K562 (cell line): ENCODE measurements around the gene VIPR2. TPM values are rescaled to one million over a fixed set of nuclear protein-coding genes. Genes with fewer than 3 reads are reported as not detected.
A peak's percentile ranks its signal among the peaks of the same experiment; 100 is the strongest.

Experiments used
- ATAC-seq: fragments of 200-7000 bp; cut with Tn5 transposase; 3 replicates; pipeline ENCODE4 v1.9.1; 2020; ENCODE audit warnings: moderate library complexity
- BruUV-seq: library from RNA; stranded (reverse); fragments of 400-500 nt; replicated peaks from 2 replicates; lab custom pipeline; 2021; lab: Mats Ljungman, UMichigan
- CTCF ChIA-PET: fragments of 300-600 bp; formaldehyde crosslinking; extraction: SDS; loops from one replicate; lab custom pipeline; 2021; ENCODE audit warnings: low intra/inter-chr PET ratio; lab: Yijun Ruan, JAX
- POLR2A ChIA-PET: fragments of 300-600, 350-650 bp; sonication (Branson Sonifier 250); formaldehyde crosslinking; extraction: SDS; loops from one replicate; lab custom pipeline; 2021; ENCODE audit warnings: antibody characterized with exemption, inconsistent platforms; lab: Yijun Ruan, JAX
- DNase-seq, 4 experiments: peaks; one replicate each; pipeline versions ENCODE4 v3.0.0 to v3.0.0-alpha.2; 2011 to 2018; ENCODE audit warnings: low spot score in 3 of 4, mixed read lengths in 3 of 4; ENCODE audit errors: extremely low read depth in 1 of 4
- FAIRE-seq: peaks from 2 replicates; lab custom pipeline; 2011; peaks lifted over from hg19 to GRCh38; lab: Jason Lieb, UNC
- H2AFZ ChIP-seq: 2 replicates; pipeline ENCODE4 v1.6.0; 2011; ENCODE audit warnings: low read depth, low read length, control low read depth, inconsistent platforms
- H3K27ac ChIP-seq: fragments of 200-600 bp; 3 replicates; pipeline ENCODE4 v1.8.0; 2011; ENCODE audit warnings: low read depth, mild to moderate bottlenecking, control low read depth, inconsistent platforms, low read length, moderate library complexity, mixed read lengths; ENCODE audit errors: extremely low read depth
- H3K27me3 ChIP-seq, 2 experiments: fragments of 300-600 bp in 1 of 2; 2 replicates in 1 of 2; 3 replicates in 1 of 2; pipeline versions ENCODE4 v1.6.0 to v1.8.0; 2011; ENCODE audit warnings: inconsistent platforms in 2 of 2, low read length in 2 of 2, mild to moderate bottlenecking in 1 of 2, mixed read lengths in 1 of 2, moderate library complexity in 1 of 2; ENCODE audit not compliant: control insufficient read depth in 2 of 2, insufficient read depth in 2 of 2
- H3K36me3 ChIP-seq: fragments of 300-600 bp; 3 replicates; pipeline ENCODE4 v1.8.0; 2011; ENCODE audit warnings: mild to moderate bottlenecking, low read length, inconsistent platforms; ENCODE audit not compliant: control insufficient read depth, insufficient read depth
- H3K4me1 ChIP-seq, 2 experiments: fragments of 200-600 bp in 1 of 2; replicated peaks in 1 of 2; 2 replicates in 1 of 2; 3 replicates in 1 of 2; pipeline versions ENCODE4 v1.5.1 to v1.8.0; 2011; ENCODE audit warnings: inconsistent platforms in 2 of 2, low read length in 2 of 2, mild to moderate bottlenecking in 1 of 2, mixed read lengths in 1 of 2, moderate library complexity in 1 of 2; ENCODE audit not compliant: control insufficient read depth in 2 of 2, insufficient read depth in 2 of 2
- H3K4me2 ChIP-seq: 2 replicates; pipeline ENCODE4 v1.6.1; 2011; ENCODE audit warnings: low read length, control low read depth, inconsistent platforms, mixed read lengths; ENCODE audit not compliant: insufficient read depth
- H3K4me3 ChIP-seq: fragments of 200-600 bp; sonication (generic), shearing (Covaris generic); 2 replicates; pipeline ENCODE4 v1.5.1; 2016; ENCODE audit warnings: control low read depth, inconsistent platforms
- H3K79me2 ChIP-seq: fragments of 200-600 bp; 3 replicates; pipeline ENCODE4 v1.8.0; 2011; ENCODE audit warnings: low read length, inconsistent platforms; ENCODE audit not compliant: control insufficient read depth, insufficient read depth
- H3K9ac ChIP-seq, 2 experiments: 2 replicates each; pipeline versions ENCODE4 v1.6.0 to v1.6.1; 2011; ENCODE audit warnings: low read depth in 2 of 2, low read length in 2 of 2, control low read depth in 1 of 2, inconsistent platforms in 1 of 2, mild to moderate bottlenecking in 1 of 2, mixed read lengths in 1 of 2; ENCODE audit not compliant: insufficient read depth in 1 of 2
- H3K9me1 ChIP-seq: one replicate; pipeline ENCODE4 v1.6.0; 2011; ENCODE audit warnings: inconsistent platforms, mild to moderate bottlenecking, low read length, moderate library complexity; ENCODE audit not compliant: control insufficient read depth, insufficient read depth
- H3K9me3 ChIP-seq: replicated peaks from 2 replicates; pipeline ENCODE4 v1.5.1; 2011; ENCODE audit warnings: low read depth, low read length, inconsistent platforms; ENCODE audit not compliant: control insufficient read depth, insufficient read depth
- H4K20me1 ChIP-seq: replicated peaks from 2 replicates; pipeline ENCODE4 v1.6.1; 2011; ENCODE audit warnings: low read length, inconsistent platforms, mixed read lengths; ENCODE audit not compliant: control insufficient read depth, insufficient read depth
- BMI1 ChIP-seq: fragments of 150-350 bp; IDR thresholded peaks from 2 replicates; pipeline ENCODE4 v1.6.1; 2014; ENCODE audit warnings: low read length
- CBX2 ChIP-seq: fragments of 200-600 bp; sonication (generic); IDR thresholded peaks from one replicate; pipeline ENCODE4 v1.6.1; 2012; ENCODE audit warnings: mild to moderate bottlenecking, low read length, inconsistent platforms; ENCODE audit not compliant: insufficient read depth, poor library complexity, severe bottlenecking
- CCAR2 ChIP-seq: fragments of 200-400 bp; formaldehyde crosslinking; IDR thresholded peaks from 2 replicates; pipeline ENCODE4 v1.6.1; 2017; ENCODE audit warnings: mild to moderate bottlenecking, low read depth, low read length
- CLOCK ChIP-seq: fragments of 250-450 bp; sonication (Bioruptor Pico); IDR thresholded peaks from 2 replicates; pipeline ENCODE4 v1.4.0; 2020; ENCODE audit warnings: mild to moderate bottlenecking, moderate library complexity, borderline replicate concordance
- E2F5 ChIP-seq: sonication (generic); formaldehyde crosslinking; IDR thresholded peaks from 2 replicates; pipeline ENCODE4 v1.8.0; 2022; ENCODE audit warnings: mild to moderate bottlenecking, missing genetic modification reagents
- FUS ChIP-seq: fragments of 200-400 bp; formaldehyde crosslinking; optimal IDR thresholded peaks from 2 replicates; pipeline ENCODE3; 2017; ENCODE audit warnings: low read depth, low read length
- KAT2B ChIP-seq: IDR thresholded peaks from one replicate; pipeline ENCODE4 v1.6.1; 2012; ENCODE audit warnings: low read depth, mild to moderate bottlenecking, control low read depth, inconsistent platforms, low read length, moderate library complexity
- MCM2 ChIP-seq: fragments of 450-650 bp; IDR thresholded peaks from 2 replicates; pipeline ENCODE4 v1.6.1; 2017; ENCODE audit warnings: low read depth, mild to moderate bottlenecking
- MNT ChIP-seq, 2 experiments: fragments of 450-650 bp; conservative IDR thresholded peaks; 2 replicates each; pipeline ENCODE4 v1.6.1; 2017; ENCODE audit warnings: mild to moderate bottlenecking in 2 of 2, moderate library complexity in 2 of 2
- NR4A1 ChIP-seq, 2 experiments: fragments of 250-450 bp in 1 of 2; fragments of 450-650 bp in 1 of 2; sonication (Bioruptor Pico) in 1 of 2; IDR thresholded peaks; 2 replicates each; pipeline versions ENCODE4 v1.4.0 to v1.6.1; 2016 to 2020; ENCODE audit warnings: mild to moderate bottlenecking in 2 of 2, missing compliant biosample characterization in 1 of 2, missing genetic modification characterization in 1 of 2, moderate library complexity in 1 of 2
- OTX1 ChIP-seq: fragments of 450-650 bp; formaldehyde crosslinking; IDR thresholded peaks from 2 replicates; pipeline ENCODE4 v1.4.0; 2022; ENCODE audit warnings: mild to moderate bottlenecking
- POLR3G ChIP-seq: IDR thresholded peaks from 2 replicates; pipeline ENCODE4 v1.6.1; 2011; ENCODE audit not compliant: insufficient read length, insufficient replicate concordance; ENCODE audit errors: extremely low read depth
- ZKSCAN8 ChIP-seq: fragments of 200-800 bp; sonication (Bioruptor generic); IDR thresholded peaks from 2 replicates; pipeline ENCODE4 v1.6.1; 2016; ENCODE audit warnings: missing genetic modification characterization, missing compliant biosample characterization
- ZNF121 ChIP-seq: sonication (generic); formaldehyde crosslinking; conservative IDR thresholded peaks from 2 replicates; pipeline ENCODE4 v1.8.0; 2022; ENCODE audit warnings: missing genetic modification reagents
- ZNF561 ChIP-seq: fragments of 450-650 bp; formaldehyde crosslinking; conservative IDR thresholded peaks from 2 replicates; pipeline ENCODE4 v1.4.0; 2020; ENCODE audit warnings: mild to moderate bottlenecking, moderate library complexity
- ZNF584 ChIP-seq: fragments of 200-800 bp; sonication (Bioruptor generic); IDR thresholded peaks from 2 replicates; pipeline ENCODE4 v1.6.1; 2016; ENCODE audit warnings: low read depth, mild to moderate bottlenecking, missing genetic modification characterization, missing compliant biosample characterization
- whole genome bisulfite sequencing: fragments of 100-300 bp; shearing (Covaris generic); methylation state at CpG from one replicate; pipeline ENCODE4 v1.1.6; 2016; ENCODE audit warnings: low coverage, mixed read lengths; ENCODE audit not compliant: insufficient coverage; ENCODE audit errors: missing lambda C conversion rate; 5-methylcytosine and 5-hydroxymethylcytosine counted together
- in situ Hi-C: fragments of 300-500 bp; cut with MboI; formaldehyde crosslinking; loops from 4 replicates; pipeline ENCODE4 v1.15.0; 2018; ENCODE audit warnings: inconsistent platforms, mixed read lengths
- intact Hi-C: fragments of 100-400 bp; cut with micrococcal nuclease; formaldehyde crosslinking; loops from 2 replicates; pipeline ENCODE4 v1.14.2; 2022
- polyA plus RNA-seq, 8 experiments: library from polyadenylated mRNA; depleted of rRNA in 4 of 8; stranded (reverse) in 5 of 8; unstranded in 3 of 8; fragments of >200 nt; fragmentation: Nextera tagmentation in 2 of 8; fragmentation: Illumina TruSeq in 1 of 8; extraction: Ambion mirVana in 2 of 8; extraction: Trizol in 1 of 8; gene quantifications; 2 replicates each; pipeline versions ENCODE4 v1.2.1 to v1.2.3, GENCODE V29; 2011 to 2014; ENCODE audit warnings: inconsistent platforms in 1 of 8, missing spikeins in 1 of 8
- total RNA-seq, 7 experiments: library from RNA; depleted of rRNA in 6 of 7; stranded (reverse); fragments of >200 nt in 6 of 7; fragmentation: Illumina TruSeq in 2 of 7; extraction: Trizol in 2 of 7; gene quantifications; 2 replicates each; pipeline versions ENCODE4 v1.2.1 to v1.2.3, GENCODE V29; 2011 to 2021; ENCODE audit warnings: low replicate concordance in 1 of 7

VIPR2 gene
- total and polyA plus RNA-seq, 9 of the 15 experiments (the other 6 are each of a cell fraction or from before 2014, with no cell fraction given) = 0.04 TPM; not detected in 8

- TF ChIP-seq ZNF121 (CRISPR knock-in tag) = no peak
- no peak for TF ChIP-seq FUS
- no peak for TF ChIP-seq OTX1 (CRISPR knock-in tag)
- TF ChIP-seq CLOCK (CRISPR knock-in tag) = no peak
- TF ChIP-seq BMI1 = no peak
- TF ChIP-seq KAT2B = no peak
These were observed 126.9 kb downstream of the VIPR2 start (continued) for GRCh38 chr7:159017741-159018140.

GRCh38 chr7:159017210-159017609, 127.5 kb downstream of the VIPR2 start:
- ATAC-seq (no peak), DNase-seq (no peak), FAIRE-seq (no peak)
- Histone ChIP-seq H3K27ac (no peak overlapping the region), H4K20me1 (no peaks in the 10 kb centered on the region), H3K9ac (peak overlapping the region in 1 of 2 experiments; percentile 53; a peak in 1 of 4 replicates), H3K4me1 (peaks cover 18 to 33% of the 10 kb centered on the region in 2 experiments), H3K4me3 (no peak overlapping the region), H3K36me3 (peaks cover 17% of the 10 kb centered on the region), H3K4me2 (no peak overlapping the region), H3K9me3 (no peaks in the 10 kb centered on the region), H3K79me2 (peaks cover 19% of the 10 kb centered on the region), H2AFZ (no peak overlapping the region), H3K9me1 (no peaks in the 10 kb centered on the region), H3K27me3 (peaks cover 0 to 12% of the 10 kb centered on the region in 2 experiments; a peak in 2 of 5 replicates)
- WGBS = 55% methylated on average over 10 of the region's 10 CpGs
- CTCF ChIA-PET = no interaction called here
- intact Hi-C loops = no loop called here
- POLR2A ChIA-PET = interaction anchor here (0.6 kb wide), 1 partner anchor 454 kb away, joined by 3 read pairs; no protein-coding TSS in a partner anchor
- BruUV-seq = no TSS peak
- in situ Hi-C loops = no loop called here
- TF ChIP-seq CCAR2 (no peak), E2F5 (CRISPR knock-in tag) (no peak), ZNF584 (no peak), ZKSCAN8 (no peak), POLR3G (no peak), MCM2 (no peak), CBX2 (no peak), MNT (conservative IDR thresholded peaks at IDR 0.05) (no peak), ZNF561 (CRISPR knock-in tag) (no peak), NR4A1 (CRISPR knock-in tag; IDR thresholded peaks at IDR 0.05) (no peak), NR4A1 (tag; IDR thresholded peaks at IDR 0.05) (no peak)
